Mesenchymal stem cell (in vitro differentiated cells and primary cell): Measurements from ENCODE around the gene SLC25A51.
A peak's percentile ranks its signal among the peaks of the same experiment; 100 is the strongest.

Source experiments
- DNase-seq: peaks from one replicate; pipeline ENCODE4 v3.0.0-alpha.2; 2013
- H2AFZ ChIP-seq: one replicate; pipeline ENCODE4 v1.6.1; 2013; ENCODE audit warnings: low read depth, mild to moderate bottlenecking, control low read depth, inconsistent platforms, low read length, moderate library complexity
- H2AK5ac ChIP-seq: 2 replicates; pipeline ENCODE4 v1.6.1; 2013; ENCODE audit warnings: low read length, moderate library complexity, mild to moderate bottlenecking, inconsistent platforms; ENCODE audit not compliant: severe bottlenecking
- H2BK120ac ChIP-seq: one replicate; pipeline ENCODE4 v1.6.1; 2013; ENCODE audit warnings: low read depth, mild to moderate bottlenecking, inconsistent platforms, low read length, moderate library complexity
- H2BK12ac ChIP-seq, 2 experiments: one replicate each; pipeline ENCODE4 v1.6.1; 2013; ENCODE audit warnings: inconsistent platforms in 2 of 2, low read length in 2 of 2, mild to moderate bottlenecking in 2 of 2, moderate library complexity in 2 of 2, control low read depth in 1 of 2
- H2BK15ac ChIP-seq: one replicate; pipeline ENCODE4 v1.6.1; 2013; ENCODE audit warnings: mild to moderate bottlenecking, low read depth, inconsistent platforms; ENCODE audit not compliant: poor library complexity, severe bottlenecking
- H2BK5ac ChIP-seq: 2 replicates; pipeline ENCODE4 v1.6.1; 2013; ENCODE audit warnings: low read depth, mild to moderate bottlenecking, low read length, control low read depth, inconsistent platforms; ENCODE audit not compliant: poor library complexity, severe bottlenecking
- H3K14ac ChIP-seq, 2 experiments: one replicate each; pipeline ENCODE4 v1.6.1; 2013; ENCODE audit warnings: inconsistent platforms in 2 of 2, low read length in 2 of 2, control low read depth in 1 of 2, mild to moderate bottlenecking in 1 of 2, moderate library complexity in 1 of 2
- H3K18ac ChIP-seq, 2 experiments: one replicate each; pipeline ENCODE4 v1.6.1; 2013; ENCODE audit warnings: inconsistent platforms in 2 of 2, low read length in 2 of 2, control low read depth in 1 of 2, low read depth in 1 of 2, mild to moderate bottlenecking in 1 of 2
- H3K23ac ChIP-seq, 2 experiments: one replicate each; pipeline ENCODE4 v1.6.1; 2013; ENCODE audit warnings: inconsistent platforms in 2 of 2, low read length in 2 of 2, mild to moderate bottlenecking in 2 of 2, moderate library complexity in 2 of 2, control low read depth in 1 of 2
- H3K27ac ChIP-seq: 2 replicates; pipeline ENCODE4 v1.5.1; 2013; ENCODE audit warnings: mild to moderate bottlenecking, moderate library complexity, low read length, control low read depth, inconsistent platforms; ENCODE audit not compliant: poor library complexity, severe bottlenecking
- H3K27me3 ChIP-seq, 2 experiments: 2 replicates each; pipeline versions ENCODE4 v1.6.1 to v1.7.0; 2013; ENCODE audit warnings: low read length in 2 of 2, mild to moderate bottlenecking in 2 of 2, moderate library complexity in 2 of 2, control low read depth in 1 of 2, inconsistent platforms in 1 of 2; ENCODE audit not compliant: control insufficient read depth in 1 of 2, insufficient read depth in 1 of 2
- H3K36me3 ChIP-seq, 2 experiments: 2 replicates each; pipeline versions ENCODE4 v1.6.1 to v1.7.0; 2013; ENCODE audit warnings: low read length in 2 of 2, control low read depth in 1 of 2, inconsistent platforms in 1 of 2, low read depth in 1 of 2, mild to moderate bottlenecking in 1 of 2; ENCODE audit not compliant: insufficient read depth in 2 of 2, control insufficient read depth in 1 of 2
- H3K4ac ChIP-seq, 2 experiments: one replicate each; pipeline ENCODE4 v1.6.1; 2013; ENCODE audit warnings: inconsistent platforms in 2 of 2, low read length in 2 of 2, mild to moderate bottlenecking in 2 of 2, moderate library complexity in 2 of 2, control low read depth in 1 of 2, low read depth in 1 of 2
- H3K4me1 ChIP-seq: 2 replicates; pipeline ENCODE4 v1.6.1; 2013; ENCODE audit warnings: low read depth, low read length, control low read depth; ENCODE audit not compliant: control insufficient read depth, insufficient read depth
- H3K4me2 ChIP-seq: 2 replicates; pipeline ENCODE4 v1.6.1; 2013; ENCODE audit warnings: low read length, mild to moderate bottlenecking, inconsistent platforms; ENCODE audit not compliant: poor library complexity, severe bottlenecking
- H3K4me3 ChIP-seq, 2 experiments: 2 replicates each; pipeline versions ENCODE4 v1.5.1 to v1.7.0; 2013; ENCODE audit warnings: low read length in 2 of 2, mild to moderate bottlenecking in 2 of 2, control low read depth in 1 of 2, low read depth in 1 of 2; ENCODE audit not compliant: insufficient read depth in 1 of 2
- H3K79me1 ChIP-seq: replicated peaks from 2 replicates; pipeline ENCODE4 v1.6.1; 2013; ENCODE audit warnings: mild to moderate bottlenecking, control low read depth, low read length, inconsistent platforms; ENCODE audit not compliant: poor library complexity, severe bottlenecking
- H3K9ac ChIP-seq: 2 replicates; pipeline ENCODE4 v1.7.0; 2013; ENCODE audit warnings: mild to moderate bottlenecking, low read length, moderate library complexity
- H3K9me3 ChIP-seq: 2 replicates; pipeline ENCODE4 v1.7.0; 2013; ENCODE audit warnings: mild to moderate bottlenecking, low read length; ENCODE audit not compliant: control insufficient read depth
- H4K8ac ChIP-seq: one replicate; pipeline ENCODE4 v1.6.1; 2013; ENCODE audit warnings: inconsistent platforms, mild to moderate bottlenecking, low read length, moderate library complexity
- H4K91ac ChIP-seq: one replicate; pipeline ENCODE4 v1.6.1; 2013; ENCODE audit warnings: mild to moderate bottlenecking, low read length, inconsistent platforms
- WGBS: methylation state at CpG from one replicate; pipeline ENCODE4 v1.1.7; 2013; ENCODE audit warnings: mixed read lengths; 5-methylcytosine and 5-hydroxymethylcytosine counted together

SLC25A51 gene

DNA sequence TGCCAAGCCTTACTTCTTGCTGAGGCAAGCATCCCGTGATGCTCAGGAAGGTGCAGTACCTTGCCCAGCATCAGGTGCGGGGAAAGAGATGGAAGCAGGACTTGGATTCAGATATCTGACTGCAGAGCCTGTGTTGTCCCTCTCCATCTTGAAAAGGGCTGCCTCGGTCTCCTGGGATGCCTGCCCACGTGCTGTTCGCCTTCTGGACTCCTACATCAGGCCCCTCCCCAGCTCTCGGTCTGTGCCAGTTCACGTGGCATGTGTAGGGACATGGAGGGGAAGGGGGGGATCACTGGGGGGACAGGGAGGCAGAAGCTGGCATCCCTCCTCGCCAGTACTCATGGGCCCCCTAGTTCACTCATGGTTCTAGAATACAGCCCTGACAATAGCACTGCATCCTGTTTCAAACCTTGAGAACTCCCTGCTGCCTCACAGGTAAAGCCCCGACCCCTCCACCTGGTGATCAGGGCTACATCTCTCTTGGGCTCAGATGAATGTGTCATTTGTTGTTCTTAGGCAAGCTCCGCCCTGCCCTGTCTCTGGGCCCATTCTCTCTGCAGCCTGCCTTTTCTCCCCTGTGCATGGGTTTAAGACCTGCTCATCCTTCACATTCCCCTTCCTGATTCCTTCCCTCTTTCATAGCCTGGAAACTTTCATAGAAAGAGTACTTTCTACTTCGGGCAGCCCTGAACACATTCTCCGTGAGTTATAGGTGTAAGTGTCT is 38.9 kb upstream of the SLC25A51 start:
- H3K27me3 ChIP-seq, result no peaks in the 10 kb centered on the region
- no peak overlapping the region for H3K4me2 ChIP-seq
- peak overlapping the region; percentile 15 for H2BK15ac ChIP-seq
- peak overlapping the region in 1 of 2 experiments; percentile 38 for H2BK12ac ChIP-seq
- peaks cover 23% of the 10 kb centered on the region for H3K79me1 ChIP-seq
- H3K27ac ChIP-seq, result peak overlapping the region; percentile 93
- DNase-seq, result no peak
- WGBS, result 90% methylated on average over 9 of the region's 12 CpGs
- H3K9me3 ChIP-seq, result no peaks in the 10 kb centered on the region
- no peak overlapping the region for H3K4me3 ChIP-seq
- H2AK5ac ChIP-seq, result peak overlapping the region; percentile 62
- peaks cover 55 to 73% of the 10 kb centered on the region in 2 experiments for H3K36me3 ChIP-seq
- no peak overlapping the region for H3K23ac ChIP-seq
- H2AFZ ChIP-seq, result no peak overlapping the region
- H3K4me1 ChIP-seq, result peaks cover 79% of the 10 kb centered on the region
- H4K8ac ChIP-seq, result peak overlapping the region; percentile 53
- H2BK5ac ChIP-seq, result no peak overlapping the region
- H3K14ac ChIP-seq, result no peak overlapping the region
- H3K18ac ChIP-seq, result peak overlapping the region; percentile 69 to 80
- H2BK120ac ChIP-seq, result no peak overlapping the region
- H3K9ac ChIP-seq, result no peak overlapping the region
- no peak overlapping the region for H3K4ac ChIP-seq
- no peak overlapping the region for H4K91ac ChIP-seq

DNA sequence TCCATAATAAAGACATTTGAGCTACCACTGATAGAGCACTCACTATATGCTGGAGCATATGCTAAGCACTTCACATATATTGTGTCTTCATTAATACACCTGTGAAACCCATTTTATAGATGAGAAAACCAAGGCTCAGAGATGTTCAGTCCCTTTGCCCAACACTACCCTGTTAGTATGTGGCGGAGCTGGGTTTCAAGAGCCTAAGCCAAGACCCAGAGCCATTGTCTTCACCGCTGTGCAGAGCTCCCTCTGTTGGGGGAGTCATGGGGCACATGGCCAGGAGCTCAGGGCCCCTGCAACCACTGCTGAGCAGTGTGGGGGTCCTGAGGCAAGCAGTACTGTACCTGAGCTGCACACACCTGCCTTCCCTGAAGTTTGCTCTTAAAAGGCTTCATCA is 37.3 kb upstream of the SLC25A51 start:
- Histone ChIP-seq H3K23ac (no peak overlapping the region), H2AK5ac (no peak overlapping the region), H2BK12ac (no peak overlapping the region), H3K4me1 (peaks cover 74% of the 10 kb centered on the region), H4K8ac (no peak overlapping the region), H3K18ac (no peak overlapping the region), H3K36me3 (peaks cover 40 to 58% of the 10 kb centered on the region in 2 experiments), H2BK15ac (no peak overlapping the region), H3K79me1 (peaks cover 17% of the 10 kb centered on the region), H3K27ac (no peak overlapping the region), H3K9me3 (no peaks in the 10 kb centered on the region), H2AFZ (no peak overlapping the region), H3K9ac (no peak overlapping the region), H3K4me3 (no peak overlapping the region), H3K4ac (no peak overlapping the region), H3K14ac (no peak overlapping the region), H3K27me3 (no peaks in the 10 kb centered on the region), H3K4me2 (no peak overlapping the region), H2BK5ac (no peak overlapping the region), H2BK120ac (no peak overlapping the region), H4K91ac (no peak overlapping the region)
- DNase-seq, result no peak
- 100% methylated on average over 2 of the region's 2 CpGs for WGBS

DNA sequence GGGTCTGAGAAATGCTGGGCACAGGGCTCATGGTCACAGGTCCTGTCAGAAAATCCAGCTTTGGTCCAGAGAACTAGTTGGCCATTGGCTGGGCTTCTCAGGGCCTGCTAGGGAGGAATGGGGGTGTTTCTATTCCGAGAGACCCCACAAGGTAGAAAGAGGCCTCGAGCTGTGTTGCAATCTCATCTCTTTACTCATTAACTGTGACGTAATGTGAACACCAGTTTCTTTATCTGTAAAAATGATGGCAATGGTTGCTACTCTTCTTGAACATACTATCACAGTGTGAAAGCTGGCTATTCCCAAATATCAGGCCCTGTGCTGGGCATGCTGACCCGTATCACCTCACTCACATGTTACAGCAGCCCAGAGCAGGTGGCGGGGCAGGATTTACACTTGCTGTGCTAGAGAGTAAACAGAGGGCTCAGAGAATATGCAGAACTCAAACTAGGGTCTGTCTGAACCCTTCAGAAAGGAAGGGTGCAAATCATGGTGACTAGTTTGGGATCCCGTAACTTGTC is 35.7 kb upstream of the SLC25A51 start:
- no peaks in the 10 kb centered on the region for H3K9me3 ChIP-seq
- peaks cover 60% of the 10 kb centered on the region for H3K4me1 ChIP-seq

GRCh38 chr9:37938121-37938891 is 34.4 kb upstream of the SLC25A51 start:
- Histone ChIP-seq H3K4me3 (peak overlapping the region in 1 of 2 experiments; percentile 43), H3K23ac (peak overlapping the region in 1 of 2 experiments; percentile 51), H2BK15ac (peak overlapping the region; percentile 45), H3K79me1 (peaks cover 17% of the 10 kb centered on the region), H2AFZ (no peak overlapping the region), H3K4me2 (no peak overlapping the region), H3K27me3 (no peaks in the 10 kb centered on the region), H3K27ac (peak overlapping the region; percentile 79), H3K14ac (peak overlapping the region in 1 of 2 experiments; percentile 97), H2BK12ac (peak overlapping the region in 1 of 2 experiments; percentile 96), H2BK5ac (peak overlapping the region; percentile 77), H4K8ac (peak overlapping the region; percentile 88), H3K36me3 (peaks cover 23 to 47% of the 10 kb centered on the region in 2 experiments), H3K4ac (peak overlapping the region; percentile 86 to 95), H2BK120ac (peak overlapping the region; percentile 91), H3K4me1 (peaks cover 51% of the 10 kb centered on the region), H3K18ac (peak overlapping the region; percentile 96 to 97), H3K9ac (peak overlapping the region; percentile 57), H3K9me3 (no peaks in the 10 kb centered on the region), H2AK5ac (peak overlapping the region; percentile 73), H4K91ac (peak overlapping the region; percentile 83)
- DNase-seq, result peak; percentile 94
- 45% methylated on average over 20 of the region's 22 CpGs for WGBS

More for the DNA sequence above, 35.7 kb upstream of the SLC25A51 start:
- Histone ChIP-seq H2BK120ac (no peak overlapping the region), H3K27me3 (no peaks in the 10 kb centered on the region), H3K27ac (peak overlapping the region; percentile 1), H3K79me1 (peaks cover 9% of the 10 kb centered on the region), H2BK12ac (peak overlapping the region in 1 of 2 experiments; percentile 57), H2AK5ac (peak overlapping the region; percentile 63), H3K4ac (peak overlapping the region in 1 of 2 experiments; percentile 35), H2BK5ac (no peak overlapping the region), H3K18ac (peak overlapping the region in 1 of 2 experiments; percentile 57), H3K36me3 (peaks cover 24 to 50% of the 10 kb centered on the region in 2 experiments), H3K4me3 (no peak overlapping the region), H3K14ac (no peak overlapping the region), H3K23ac (no peak overlapping the region), H3K4me2 (no peak overlapping the region), H2BK15ac (peak overlapping the region; percentile 12), H3K9ac (no peak overlapping the region), H4K8ac (no peak overlapping the region), H2AFZ (no peak overlapping the region), H4K91ac (peak overlapping the region; percentile 43)
- 91% methylated on average over 4 of the region's 6 CpGs for WGBS
- DNase-seq, result peak; percentile 58
